ENCODE results near the gene AAMP.

DNA sequence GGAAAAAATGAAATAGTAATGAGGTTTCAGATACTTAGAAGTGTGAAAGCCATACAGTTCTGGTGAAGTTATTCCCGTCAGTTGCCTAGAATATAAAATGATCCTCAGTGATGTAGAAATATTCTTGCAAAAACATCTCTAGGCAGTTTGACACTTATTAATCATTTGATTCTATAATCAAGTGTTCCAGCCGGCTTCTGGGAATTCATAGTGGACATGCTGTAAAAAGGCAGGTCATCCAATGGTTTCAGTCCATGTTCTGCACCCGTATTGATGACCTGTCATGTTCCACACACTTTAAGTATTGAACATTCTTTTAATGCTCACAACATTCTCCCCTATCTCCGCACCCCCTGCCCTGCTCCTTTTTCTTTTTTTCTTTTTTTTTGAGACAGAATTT is 33.1 kb downstream of the AAMP start:
- no peak for TF ChIP-seq POLR2A (IDR thresholded peaks at IDR 0.05; ENCODE audit: low read length)
- no peak for TF ChIP-seq GATA1 (IDR thresholded peaks at IDR 0.05; ENCODE audit: low read depth, low read length)

All from erythroblast (primary cell).